Measurements from ENCODE around the gene SLC12A8.

SLC12A8 gene

DNA sequence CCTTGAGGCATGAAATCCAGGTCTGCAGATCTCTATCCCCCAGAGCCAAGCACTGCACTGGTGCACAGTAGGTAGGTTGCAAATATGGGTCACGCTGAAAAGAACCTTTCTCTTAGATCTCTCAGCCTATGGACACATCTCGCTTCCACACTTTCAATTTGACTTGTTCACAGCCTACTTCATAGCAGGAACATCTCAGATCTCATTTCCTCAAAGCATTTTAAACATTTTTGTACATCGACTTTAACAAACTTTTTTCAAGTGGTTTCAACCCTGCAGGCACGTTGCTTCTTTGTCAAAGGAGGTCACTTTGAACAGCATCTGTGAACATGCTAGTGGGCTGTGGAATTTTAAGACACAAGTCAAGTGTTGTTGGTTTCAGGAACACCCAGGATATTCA, 76.0 kb downstream of the SLC12A8 start:
- Histone ChIP-seq H3K27ac (ENCODE audit: low read depth, low read length) (no peak overlapping the region), H3K36me3 (ENCODE audit: control insufficient read depth, insufficient read depth, low read length) (no peaks in the 10 kb centered on the region), H3K4me1 (ENCODE audit: control insufficient read depth, insufficient read depth, low read length) (no peaks in the 10 kb centered on the region), H3K4me3 (ENCODE audit: low read length) (no peak overlapping the region), H3K27me3 (ENCODE audit: control insufficient read depth, insufficient read depth, low read length) (no peaks in the 10 kb centered on the region), H3K9ac (ENCODE audit: low read length) (no peak overlapping the region)

DNA sequence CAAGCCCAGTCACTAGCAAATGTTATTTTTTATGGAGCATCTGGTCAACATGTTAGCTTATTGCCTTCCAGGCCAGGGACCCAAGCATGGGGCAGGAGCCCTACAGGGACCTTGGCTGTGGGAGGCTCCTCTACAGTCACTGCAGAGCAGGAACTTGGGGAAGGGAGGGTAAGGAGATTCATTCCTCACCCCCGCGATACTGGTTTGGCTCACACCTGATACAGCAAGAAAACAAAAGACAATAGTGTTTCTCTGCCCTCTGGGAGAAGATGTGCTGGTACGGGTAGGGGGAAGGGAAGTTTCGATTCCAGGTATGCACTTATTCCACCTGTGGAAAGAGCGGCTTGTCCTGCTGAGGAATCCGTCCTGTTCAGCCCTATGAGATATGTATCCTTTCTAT, 77.6 kb downstream of the SLC12A8 start:
- Histone ChIP-seq H3K4me1 (ENCODE audit: control insufficient read depth, insufficient read depth, low read length) (no peaks in the 10 kb centered on the region), H3K27me3 (ENCODE audit: control insufficient read depth, insufficient read depth, low read length) (no peaks in the 10 kb centered on the region), H3K36me3 (ENCODE audit: control insufficient read depth, insufficient read depth, low read length) (no peaks in the 10 kb centered on the region), H3K9ac (ENCODE audit: low read length) (no peak overlapping the region), H3K27ac (ENCODE audit: low read depth, low read length) (no peak overlapping the region), H3K4me3 (ENCODE audit: low read length) (no peak overlapping the region)

DNA sequence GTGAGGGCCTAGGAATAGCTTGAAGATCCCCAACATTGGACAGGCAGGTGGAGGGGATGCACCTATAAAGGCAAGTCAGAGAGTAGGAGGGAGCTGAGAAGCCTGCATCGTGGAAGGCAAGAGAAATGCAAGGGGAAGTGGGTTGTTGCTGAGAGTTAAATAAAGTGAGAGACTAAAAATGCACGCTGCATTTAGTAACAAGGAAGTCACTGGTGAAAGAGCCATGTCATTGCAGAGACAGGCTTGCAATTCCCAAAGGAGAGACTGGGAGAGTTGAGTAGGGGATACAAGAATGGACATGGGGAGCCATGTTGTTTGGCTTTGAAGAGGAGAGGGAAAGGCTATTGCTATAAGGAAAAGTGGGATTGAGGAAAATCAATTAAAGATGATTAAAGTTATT, 79.7 kb downstream of the SLC12A8 start:
- no peak overlapping the region for H3K4me3 ChIP-seq (ENCODE audit: low read length)
- H3K4me1 ChIP-seq (ENCODE audit: control insufficient read depth, insufficient read depth, low read length), result peaks cover 5% of the 10 kb centered on the region
- H3K27ac ChIP-seq (ENCODE audit: low read depth, low read length), result no peak overlapping the region
- H3K36me3 ChIP-seq (ENCODE audit: control insufficient read depth, insufficient read depth, low read length), result no peaks in the 10 kb centered on the region
- H3K9ac ChIP-seq (ENCODE audit: low read length), result no peak overlapping the region
- H3K27me3 ChIP-seq (ENCODE audit: control insufficient read depth, insufficient read depth, low read length), result no peaks in the 10 kb centered on the region

DNA sequence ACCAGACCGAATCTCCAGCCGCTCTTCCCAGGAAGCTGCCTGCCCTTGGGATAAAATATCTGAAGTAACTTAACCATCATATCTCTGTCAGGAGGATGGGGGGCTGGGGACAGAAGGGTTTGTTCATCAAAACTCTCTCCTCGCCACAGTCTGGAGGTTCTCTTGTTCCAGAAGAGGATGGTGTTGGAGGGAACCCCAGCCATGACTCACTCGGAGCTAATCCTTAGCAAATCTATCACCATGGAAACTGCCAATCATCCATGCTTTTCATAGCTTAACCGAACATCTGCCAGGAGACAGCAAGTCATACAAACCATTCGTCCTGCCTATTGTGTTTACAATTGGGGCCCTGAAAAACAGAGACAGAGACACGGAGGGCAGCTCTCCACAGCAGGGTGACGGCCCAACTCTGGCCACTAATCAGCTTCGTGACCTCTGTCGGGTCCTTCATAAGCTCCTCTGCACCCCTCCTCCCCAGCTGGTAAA, 83.0 kb downstream of the SLC12A8 start:
- H3K4me3 ChIP-seq (ENCODE audit: low read length), result no peak overlapping the region
- no peaks in the 10 kb centered on the region for H3K27me3 ChIP-seq (ENCODE audit: control insufficient read depth, insufficient read depth, low read length)
- peak overlapping the region; percentile 16 for H3K27ac ChIP-seq (ENCODE audit: low read depth, low read length)
- no peak overlapping the region for H3K9ac ChIP-seq (ENCODE audit: low read length)
- H3K36me3 ChIP-seq (ENCODE audit: control insufficient read depth, insufficient read depth, low read length), result no peaks in the 10 kb centered on the region
- H3K4me1 ChIP-seq (ENCODE audit: control insufficient read depth, insufficient read depth, low read length), result peaks cover 5% of the 10 kb centered on the region

DNA sequence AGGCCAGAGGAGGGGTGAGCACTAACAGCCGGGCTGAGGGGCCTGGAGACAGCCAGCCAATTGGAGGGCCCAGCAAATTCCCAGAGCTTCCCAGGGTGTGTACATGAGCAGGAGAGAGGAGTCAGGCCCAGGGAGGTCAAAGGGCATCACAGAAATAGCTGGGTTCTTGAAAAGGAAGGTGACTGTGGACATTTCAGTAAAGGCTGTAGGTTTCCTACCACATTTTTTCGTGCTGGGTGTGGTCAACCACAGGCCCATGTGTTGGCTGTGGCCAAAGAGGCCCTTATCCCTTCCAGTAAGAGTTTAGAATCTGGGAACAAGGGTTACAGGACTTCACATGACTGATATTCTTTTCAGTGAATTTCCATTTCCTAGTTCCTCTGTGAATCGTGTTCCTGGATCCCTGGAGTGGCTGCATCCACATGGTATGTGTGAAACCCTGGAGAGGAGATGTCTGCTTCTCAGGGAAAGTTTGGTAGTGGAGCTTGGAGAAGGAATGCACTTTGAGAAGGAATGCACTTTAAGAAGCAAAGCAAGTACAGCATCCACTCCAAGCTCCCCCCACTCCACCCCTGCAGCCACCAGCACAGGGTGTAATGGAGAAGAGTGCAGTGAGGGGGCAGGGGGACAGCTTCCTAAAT, 83.6 kb downstream of the SLC12A8 start:
- H3K36me3 ChIP-seq (ENCODE audit: control insufficient read depth, insufficient read depth, low read length), result no peaks in the 10 kb centered on the region
- H3K27ac ChIP-seq (ENCODE audit: low read depth, low read length), result peak overlapping the region; percentile 21

DNA sequence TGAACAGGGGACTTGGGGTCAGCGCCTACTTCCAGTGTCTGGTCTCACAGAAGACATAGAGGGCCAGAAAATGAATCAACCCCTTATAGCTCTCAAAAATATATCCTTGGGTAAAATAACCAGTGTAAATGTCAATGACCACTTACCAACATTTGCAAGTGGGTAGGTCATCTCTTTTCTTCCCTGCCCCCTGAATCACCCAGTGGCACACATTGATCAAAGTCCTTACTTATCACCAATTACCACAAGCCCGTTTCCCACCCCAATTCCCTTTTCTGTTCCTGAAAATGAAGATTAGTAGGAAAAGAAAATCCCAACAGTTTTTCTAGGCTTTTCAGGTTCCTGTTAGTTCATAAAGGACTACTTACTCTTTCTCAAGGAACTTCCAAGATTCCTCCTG, 86.2 kb downstream of the SLC12A8 start:
- H3K9ac ChIP-seq (ENCODE audit: low read length), result no peak overlapping the region
- H3K4me3 ChIP-seq (ENCODE audit: low read length), result no peak overlapping the region
- H3K27ac ChIP-seq (ENCODE audit: low read depth, low read length), result no peak overlapping the region
- no peaks in the 10 kb centered on the region for H3K27me3 ChIP-seq (ENCODE audit: control insufficient read depth, insufficient read depth, low read length)
- H3K36me3 ChIP-seq (ENCODE audit: control insufficient read depth, insufficient read depth, low read length), result no peaks in the 10 kb centered on the region
- peaks cover 5% of the 10 kb centered on the region for H3K4me1 ChIP-seq (ENCODE audit: control insufficient read depth, insufficient read depth, low read length)

More for the DNA sequence above, 83.6 kb downstream of the SLC12A8 start:
- H3K4me3 ChIP-seq (ENCODE audit: low read length), result no peak overlapping the region
- no peaks in the 10 kb centered on the region for H3K27me3 ChIP-seq (ENCODE audit: control insufficient read depth, insufficient read depth, low read length)
- peaks cover 5% of the 10 kb centered on the region for H3K4me1 ChIP-seq (ENCODE audit: control insufficient read depth, insufficient read depth, low read length)
- no peak overlapping the region for H3K9ac ChIP-seq (ENCODE audit: low read length)

DNA sequence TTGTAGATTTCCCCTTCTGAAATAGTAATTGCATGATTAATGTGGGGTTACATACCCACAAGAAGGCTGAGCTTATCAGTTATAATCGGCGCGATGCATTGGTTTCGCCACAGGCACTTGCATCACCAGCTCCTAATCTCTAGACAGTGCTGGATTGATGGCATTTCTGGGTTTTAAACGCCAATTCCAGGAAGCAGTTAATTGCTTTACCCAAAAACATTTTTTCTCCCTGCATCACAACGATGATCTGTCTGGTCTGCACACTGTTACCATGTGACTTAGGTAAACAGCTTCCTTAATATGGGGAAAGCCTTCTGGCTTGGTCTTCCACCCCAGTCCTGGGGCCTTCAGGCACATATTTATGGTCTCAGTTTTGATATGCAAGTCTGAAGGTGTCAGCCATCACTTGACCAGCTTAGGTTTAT, 86.7 kb downstream of the SLC12A8 start:
- Histone ChIP-seq H3K4me1 (ENCODE audit: control insufficient read depth, insufficient read depth, low read length) (peaks cover 5% of the 10 kb centered on the region), H3K27me3 (ENCODE audit: control insufficient read depth, insufficient read depth, low read length) (no peaks in the 10 kb centered on the region), H3K4me3 (ENCODE audit: low read length) (no peak overlapping the region), H3K9ac (ENCODE audit: low read length) (no peak overlapping the region), H3K36me3 (ENCODE audit: control insufficient read depth, insufficient read depth, low read length) (no peaks in the 10 kb centered on the region), H3K27ac (ENCODE audit: low read depth, low read length) (no peak overlapping the region)

DNA sequence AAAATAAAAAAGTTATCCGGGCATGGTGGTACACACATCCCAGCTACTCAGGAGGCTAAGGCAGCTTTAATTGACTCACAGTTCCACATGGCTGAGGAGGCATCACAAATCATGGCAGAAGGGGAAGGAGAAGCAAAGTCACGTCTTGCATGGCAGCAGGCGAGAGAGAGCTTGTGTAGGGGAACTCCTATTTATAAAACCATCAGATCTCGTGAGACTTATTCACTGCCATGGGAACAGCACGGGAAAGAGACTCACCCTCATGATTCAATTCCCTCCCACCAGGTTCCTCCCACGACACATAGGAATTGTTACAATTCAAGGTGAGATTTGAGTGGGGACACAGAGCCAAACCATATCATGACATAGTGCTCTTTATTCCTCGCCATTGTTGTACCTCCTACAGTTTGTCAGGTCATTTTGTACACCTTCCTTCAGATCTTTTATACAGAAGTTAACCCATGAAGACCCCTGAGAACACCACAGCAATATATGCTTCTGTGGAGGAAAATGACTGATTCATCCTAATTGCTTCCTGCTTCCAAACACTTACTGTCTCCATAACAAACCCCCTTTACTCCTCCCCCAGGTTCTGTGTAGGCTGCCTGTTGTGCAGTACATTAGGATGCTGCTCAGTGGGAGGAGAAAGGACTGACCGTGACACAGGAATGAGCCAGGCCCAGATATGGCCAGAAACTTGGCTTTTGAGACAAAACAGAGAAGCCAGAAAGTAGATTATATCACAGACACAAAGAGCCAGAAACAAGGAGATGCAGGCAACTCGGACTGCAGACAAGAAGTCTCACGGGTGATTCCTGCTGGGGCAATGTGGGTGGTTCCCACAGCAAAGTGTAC, 88.9 kb downstream of the SLC12A8 start:
- H3K36me3 ChIP-seq (ENCODE audit: control insufficient read depth, insufficient read depth, low read length), result no peaks in the 10 kb centered on the region
- H3K27ac ChIP-seq (ENCODE audit: low read depth, low read length), result no peak overlapping the region
- no peak overlapping the region for H3K4me3 ChIP-seq (ENCODE audit: low read length)
- H3K27me3 ChIP-seq (ENCODE audit: control insufficient read depth, insufficient read depth, low read length), result no peaks in the 10 kb centered on the region
- no peak overlapping the region for H3K9ac ChIP-seq (ENCODE audit: low read length)
- H3K4me1 ChIP-seq (ENCODE audit: control insufficient read depth, insufficient read depth, low read length), result no peaks in the 10 kb centered on the region

DNA sequence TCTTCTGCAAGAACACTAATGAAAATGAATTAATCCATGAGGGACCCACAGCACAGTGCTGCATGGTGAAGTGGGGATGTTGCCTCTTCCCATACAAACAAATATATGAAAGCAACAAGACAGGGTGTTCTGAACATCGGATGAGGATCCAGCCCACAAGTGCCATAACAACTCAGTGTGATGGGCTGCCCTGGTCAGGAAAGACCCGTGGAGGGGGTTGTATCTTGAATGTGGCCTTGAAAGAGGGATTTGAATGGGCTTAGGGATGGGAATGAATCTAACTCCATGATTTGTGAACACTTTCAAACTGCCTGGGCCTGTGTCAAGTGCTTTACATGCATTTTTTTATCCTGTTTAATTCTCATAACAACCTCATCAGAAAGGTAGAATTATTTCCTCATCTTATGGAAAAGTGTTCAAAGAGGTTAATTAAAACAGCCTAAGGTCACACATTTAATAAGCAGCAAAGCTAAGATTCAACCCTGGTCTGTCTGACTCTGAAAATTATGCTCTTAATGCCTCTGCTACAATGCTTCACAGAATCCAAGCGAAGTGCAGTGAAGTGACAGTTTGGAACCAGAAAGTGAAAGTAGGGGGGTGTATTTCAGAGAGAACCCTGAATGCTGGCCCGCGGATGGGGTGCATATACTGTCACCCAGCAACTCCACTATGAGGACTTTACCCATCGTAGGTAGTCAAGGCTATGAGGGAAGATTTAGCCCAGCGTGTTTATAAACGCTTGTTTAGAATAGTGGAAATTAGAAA, 91.1 kb downstream of the SLC12A8 start:
- Histone ChIP-seq H3K27me3 (ENCODE audit: control insufficient read depth, insufficient read depth, low read length) (no peaks in the 10 kb centered on the region), H3K36me3 (ENCODE audit: control insufficient read depth, insufficient read depth, low read length) (no peaks in the 10 kb centered on the region), H3K4me1 (ENCODE audit: control insufficient read depth, insufficient read depth, low read length) (peaks cover 5% of the 10 kb centered on the region), H3K27ac (ENCODE audit: low read depth, low read length) (no peak overlapping the region), H3K4me3 (ENCODE audit: low read length) (no peak overlapping the region), H3K9ac (ENCODE audit: low read length) (no peak overlapping the region)

DNA sequence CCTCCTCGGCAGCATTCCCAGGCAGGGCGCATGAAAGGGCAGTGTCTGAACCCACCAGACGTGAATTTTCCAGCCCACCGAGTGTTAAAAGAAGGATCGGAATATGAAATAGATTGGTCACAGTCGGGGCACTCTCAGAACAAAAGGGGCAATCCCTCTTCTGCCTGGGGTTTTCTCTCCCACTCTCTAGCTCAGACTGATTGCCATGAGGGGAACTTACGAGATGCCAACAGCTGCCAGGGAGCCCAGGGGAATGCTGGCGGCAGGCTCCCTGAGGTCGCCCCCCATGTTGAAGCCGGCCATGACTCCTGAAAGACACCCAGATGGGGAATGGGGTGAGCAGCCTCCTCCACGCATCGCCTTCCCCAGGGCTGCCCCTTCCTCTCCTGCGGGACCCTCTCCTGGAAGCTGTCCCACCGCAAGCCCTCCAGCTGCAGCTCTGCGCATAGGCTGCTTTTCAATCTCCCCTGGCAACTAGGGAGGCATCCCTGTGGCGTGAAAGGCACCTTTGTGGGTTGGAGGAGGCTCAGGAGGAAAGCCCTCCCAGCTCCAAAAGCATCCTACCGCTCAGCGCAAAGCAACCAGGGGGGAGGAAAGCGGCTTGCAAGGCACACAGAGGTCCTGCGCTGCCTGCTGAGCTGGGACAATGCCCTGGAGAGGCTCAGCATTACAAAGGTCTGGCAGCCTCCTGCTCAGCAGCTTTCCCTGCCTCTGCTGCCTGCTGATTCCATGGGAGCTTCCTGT, 92.0 kb downstream of the SLC12A8 start:
- no peak overlapping the region for H3K27ac ChIP-seq (ENCODE audit: low read depth, low read length)
- H3K9ac ChIP-seq (ENCODE audit: low read length), result no peak overlapping the region
- H3K4me3 ChIP-seq (ENCODE audit: low read length), result peak overlapping the region; percentile 44
- no peaks in the 10 kb centered on the region for H3K36me3 ChIP-seq (ENCODE audit: control insufficient read depth, insufficient read depth, low read length)
- no peaks in the 10 kb centered on the region for H3K27me3 ChIP-seq (ENCODE audit: control insufficient read depth, insufficient read depth, low read length)
- H3K4me1 ChIP-seq (ENCODE audit: control insufficient read depth, insufficient read depth, low read length), result peaks cover 7% of the 10 kb centered on the region

DNA sequence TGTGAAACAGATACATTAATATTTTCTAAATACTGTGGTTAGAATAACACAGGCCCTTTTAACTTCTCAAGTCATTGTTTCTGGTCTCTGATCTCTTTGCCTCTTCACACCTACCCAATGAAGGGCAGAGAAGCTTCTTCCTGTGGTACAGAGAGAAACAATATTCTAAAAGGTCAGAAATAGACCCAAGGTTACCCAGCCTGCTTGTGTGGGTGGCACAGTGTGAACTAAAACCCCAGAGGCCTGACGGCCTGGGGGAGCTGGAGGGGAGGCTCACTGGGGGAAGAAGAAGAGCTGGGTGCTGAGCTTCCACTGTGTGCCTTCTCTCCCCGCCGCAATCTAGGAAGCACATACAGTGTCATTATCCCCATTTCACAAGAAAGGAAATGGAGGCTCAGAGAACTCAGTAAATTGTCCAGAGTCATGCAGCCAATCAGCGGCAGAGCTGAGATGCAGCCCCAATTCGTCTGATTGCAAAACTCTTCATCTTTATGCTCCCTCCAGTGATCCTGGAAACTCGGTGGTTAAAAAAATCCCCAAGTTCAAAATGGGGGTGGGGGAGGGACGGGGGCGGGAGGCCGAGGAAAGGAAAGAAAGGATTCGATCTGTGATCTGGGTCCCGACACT, 92.7 kb downstream of the SLC12A8 start:
- Histone ChIP-seq H3K27me3 (ENCODE audit: control insufficient read depth, insufficient read depth, low read length) (no peaks in the 10 kb centered on the region), H3K9ac (ENCODE audit: low read length) (no peak overlapping the region), H3K4me3 (ENCODE audit: low read length) (no peak overlapping the region), H3K36me3 (ENCODE audit: control insufficient read depth, insufficient read depth, low read length) (no peaks in the 10 kb centered on the region), H3K4me1 (ENCODE audit: control insufficient read depth, insufficient read depth, low read length) (peaks cover 7% of the 10 kb centered on the region), H3K27ac (ENCODE audit: low read depth, low read length) (no peak overlapping the region)
